Thyroid gland (tissue), 4 donors: Measurements from ENCODE around the gene AP2A2.

Source experiments
- POLR2A ChIP-seq, 2 donors: fragments of 450-650 bp; IDR thresholded peaks; one replicate each; pipeline ENCODE4 v1.6.1; 2017; ENCODE audit warnings: antibody characterized with exemption in 2 of 2, mild to moderate bottlenecking in 2 of 2, moderate library complexity in 1 of 2
- TF ChIP-seq, protein P1 (sequence below), 6 experiments: fragments of 200-600 bp in 3 of 6; fragments of 450-650 bp in 3 of 6; sonication (generic) in 3 of 6; IDR thresholded peaks; one replicate each; pipeline ENCODE4 v1.5.1; 2016 to 2019; ENCODE audit warnings: antibody characterized with exemption in 6 of 6, mild to moderate bottlenecking in 2 of 6, inconsistent platforms in 1 of 6, moderate library complexity in 1 of 6

DNA sequence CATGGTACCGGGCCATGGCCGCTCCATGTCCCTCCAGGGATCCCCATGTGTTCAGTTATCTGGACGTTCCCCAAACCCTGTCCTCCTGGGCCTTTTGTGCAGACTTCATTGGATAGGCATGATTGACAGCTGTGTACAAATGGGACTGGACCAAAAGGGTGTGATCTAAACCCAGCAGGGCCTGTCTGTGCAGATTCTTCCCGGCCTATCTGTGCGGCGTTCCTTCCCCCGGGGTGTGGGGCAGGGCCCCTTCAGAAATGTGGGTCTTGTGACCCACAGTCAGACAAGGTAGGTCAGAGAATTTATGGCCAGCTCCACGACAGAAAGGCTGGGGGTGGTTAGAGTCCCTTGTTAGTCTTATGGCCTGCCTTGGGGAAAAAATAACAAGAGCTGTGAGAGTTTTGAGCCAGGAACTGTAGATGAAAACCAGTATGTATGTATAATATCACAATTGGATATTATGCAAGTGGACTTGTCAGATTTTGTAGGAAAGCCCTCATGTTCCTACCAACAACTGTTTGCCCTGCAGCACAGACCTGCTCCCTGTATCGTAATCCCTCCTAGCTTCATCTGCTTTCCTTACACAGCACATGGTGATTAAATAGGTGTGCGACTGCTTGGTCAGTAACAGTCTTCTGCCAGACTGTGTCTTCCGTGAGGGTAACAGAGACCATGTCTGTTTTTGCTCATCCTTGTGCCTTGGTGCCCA is 31.7 kb downstream of the AP2A2 start:
- TF ChIP-seq, protein P1, sequence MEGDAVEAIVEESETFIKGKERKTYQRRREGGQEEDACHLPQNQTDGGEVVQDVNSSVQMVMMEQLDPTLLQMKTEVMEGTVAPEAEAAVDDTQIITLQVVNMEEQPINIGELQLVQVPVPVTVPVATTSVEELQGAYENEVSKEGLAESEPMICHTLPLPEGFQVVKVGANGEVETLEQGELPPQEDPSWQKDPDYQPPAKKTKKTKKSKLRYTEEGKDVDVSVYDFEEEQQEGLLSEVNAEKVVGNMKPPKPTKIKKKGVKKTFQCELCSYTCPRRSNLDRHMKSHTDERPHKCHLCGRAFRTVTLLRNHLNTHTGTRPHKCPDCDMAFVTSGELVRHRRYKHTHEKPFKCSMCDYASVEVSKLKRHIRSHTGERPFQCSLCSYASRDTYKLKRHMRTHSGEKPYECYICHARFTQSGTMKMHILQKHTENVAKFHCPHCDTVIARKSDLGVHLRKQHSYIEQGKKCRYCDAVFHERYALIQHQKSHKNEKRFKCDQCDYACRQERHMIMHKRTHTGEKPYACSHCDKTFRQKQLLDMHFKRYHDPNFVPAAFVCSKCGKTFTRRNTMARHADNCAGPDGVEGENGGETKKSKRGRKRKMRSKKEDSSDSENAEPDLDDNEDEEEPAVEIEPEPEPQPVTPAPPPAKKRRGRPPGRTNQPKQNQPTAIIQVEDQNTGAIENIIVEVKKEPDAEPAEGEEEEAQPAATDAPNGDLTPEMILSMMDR (IDR thresholded peaks at IDR 0.05), result no peak
- no peak for TF ChIP-seq POLR2A (IDR thresholded peaks at IDR 0.05)
